Skeletal muscle tissue (tissue), 4 donors: Measurements from ENCODE around the gene ARID1B. TPM values are rescaled to one million over a fixed set of nuclear protein-coding genes. Genes with fewer than 3 reads are reported as not detected.
A peak's percentile ranks its signal among the peaks of the same experiment; 100 is the strongest.

Source experiments
- H3K27ac ChIP-seq: one replicate; pipeline ENCODE4 v1.7.0; 2013; ENCODE audit warnings: mild to moderate bottlenecking, low read depth, low read length, inconsistent platforms
- H3K27me3 ChIP-seq, 3 donors: one replicate each; pipeline ENCODE4 v1.7.0; 2013; ENCODE audit warnings: low read length in 3 of 3; ENCODE audit not compliant: control insufficient read depth in 3 of 3, insufficient read depth in 3 of 3
- H3K36me3 ChIP-seq, 3 donors: one replicate each; pipeline ENCODE4 v1.7.0; 2013; ENCODE audit warnings: low read length in 3 of 3; ENCODE audit not compliant: control insufficient read depth in 3 of 3, insufficient read depth in 3 of 3
- H3K4me1 ChIP-seq, 3 donors: one replicate each; pipeline ENCODE4 v1.7.0; 2013; ENCODE audit warnings: low read length in 3 of 3, mild to moderate bottlenecking in 3 of 3; ENCODE audit not compliant: control insufficient read depth in 3 of 3, insufficient read depth in 3 of 3
- H3K4me3 ChIP-seq, 3 donors: one replicate each; pipeline ENCODE4 v1.7.0; 2013; ENCODE audit warnings: low read length in 3 of 3
- H3K9ac ChIP-seq, 3 donors: one replicate each; pipeline ENCODE4 v1.7.0; 2013; ENCODE audit warnings: low read length in 3 of 3, mild to moderate bottlenecking in 3 of 3, moderate library complexity in 2 of 3, low read depth in 1 of 3
- H3K9me3 ChIP-seq, 3 donors: one replicate each; pipeline ENCODE4 v1.7.0; 2013; ENCODE audit warnings: low read length in 3 of 3; ENCODE audit not compliant: control insufficient read depth in 3 of 3
- total RNA-seq: library from RNA; depleted of rRNA; stranded (reverse); fragments of >200 nt; gene quantifications from one replicate; pipeline ENCODE4 v1.2.3, GENCODE V29; 2014
- donor health status: Osteomylitis.

ARID1B gene
- total RNA-seq, 1 donor from 2014 or later, result 73.6 TPM

- Histone ChIP-seq H3K27me3 (no peaks in the 10 kb centered on the region), H3K9ac (no peak overlapping the region), H3K36me3 (peaks cover 6 to 16% (median 9%) of the 10 kb centered on the region in 3 donors), H3K9me3 (no peaks in the 10 kb centered on the region), H3K4me3 (no peak overlapping the region), H3K4me1 (peaks cover 11 to 23% (median 13%) of the 10 kb centered on the region in 3 donors), H3K27ac (peak overlapping the region; percentile 44)
These were observed 392.5 kb downstream of the ARID1B start for GRCh38 chr6:157169656-157170055.

DNA sequence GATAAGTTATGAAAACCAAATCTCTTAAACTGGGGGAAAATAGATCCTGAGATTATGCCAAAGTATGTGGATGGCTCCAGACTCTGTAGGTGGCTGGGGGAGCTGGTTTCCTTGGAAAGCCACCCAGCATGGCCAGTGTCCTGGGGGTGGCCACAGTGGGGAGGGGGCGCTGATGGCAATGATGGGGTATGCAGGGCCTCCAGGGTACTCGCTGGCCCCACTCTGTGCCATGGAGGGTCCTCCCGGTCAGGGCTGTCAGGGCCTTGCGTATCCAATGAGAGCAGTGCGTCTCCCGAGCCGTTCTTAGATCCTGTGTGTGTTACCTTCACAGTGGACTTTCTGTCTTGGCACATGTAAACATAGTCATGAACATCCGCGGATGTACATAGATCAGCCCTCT, 393.4 kb downstream of the ARID1B start:
- no peak overlapping the region for H3K27ac ChIP-seq

DNA sequence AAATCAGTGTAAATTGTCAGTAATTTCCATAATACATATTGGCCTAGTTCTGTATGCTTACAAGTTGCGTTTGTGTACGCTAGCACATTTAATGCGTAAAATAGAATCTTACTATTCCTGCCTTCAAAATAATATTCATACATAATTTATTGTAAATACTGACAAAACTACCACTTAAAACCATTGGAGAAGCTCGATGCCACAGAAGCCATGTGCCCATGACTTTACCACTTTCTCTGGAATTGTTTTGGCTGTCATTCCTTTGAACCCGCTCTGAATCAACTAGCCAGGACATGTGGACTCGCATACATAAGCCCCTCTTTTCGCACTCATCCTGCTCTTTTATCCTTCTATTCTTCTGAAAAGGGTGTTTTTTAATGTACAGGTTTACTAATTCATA, 394.6 kb downstream of the ARID1B start:
- H3K27ac ChIP-seq, result no peak overlapping the region
- no peaks in the 10 kb centered on the region for H3K27me3 ChIP-seq
- H3K36me3 ChIP-seq, result peaks cover 6 to 15% (median 13%) of the 10 kb centered on the region in 3 donors
- no peak overlapping the region for H3K4me3 ChIP-seq
- H3K9ac ChIP-seq, result no peak overlapping the region
- no peaks in the 10 kb centered on the region for H3K9me3 ChIP-seq
- peaks cover 11 to 23% (median 13%) of the 10 kb centered on the region in 3 donors for H3K4me1 ChIP-seq

More for the DNA sequence above, 393.4 kb downstream of the ARID1B start:
- Histone ChIP-seq H3K27me3 (no peaks in the 10 kb centered on the region), H3K9ac (no peak overlapping the region), H3K9me3 (no peaks in the 10 kb centered on the region), H3K4me3 (no peak overlapping the region), H3K36me3 (peaks cover 6 to 16% (median 9%) of the 10 kb centered on the region in 3 donors), H3K4me1 (peaks cover 11 to 23% (median 13%) of the 10 kb centered on the region in 3 donors)

DNA sequence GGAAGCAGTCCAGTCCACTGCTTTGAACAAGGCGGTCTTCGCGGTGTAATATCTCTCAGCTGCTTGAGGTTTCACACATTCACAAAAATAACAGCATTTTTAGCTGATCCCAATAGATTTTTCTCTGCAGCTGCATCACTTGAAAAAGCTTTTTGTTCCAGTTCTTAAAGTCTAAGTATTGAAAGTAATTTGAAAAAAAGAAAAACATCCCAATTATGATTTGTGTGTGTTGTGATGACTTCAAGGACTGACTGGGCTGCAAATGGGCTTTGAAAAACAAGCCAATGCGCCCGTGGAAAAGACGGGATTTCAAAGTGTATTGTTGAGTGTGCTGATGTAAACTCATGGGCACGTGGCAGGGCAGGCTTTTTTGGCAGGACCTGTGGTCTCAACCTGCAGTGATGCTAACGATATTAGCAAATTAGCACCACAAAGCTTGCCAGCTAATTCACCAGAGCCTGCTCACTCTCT, 395.1 kb downstream of the ARID1B start:
- no peaks in the 10 kb centered on the region for H3K27me3 ChIP-seq
- no peak overlapping the region for H3K4me3 ChIP-seq
- H3K4me1 ChIP-seq, result peaks cover 11 to 23% (median 13%) of the 10 kb centered on the region in 3 donors
- H3K36me3 ChIP-seq, result peaks cover 3 to 13% (median 12%) of the 10 kb centered on the region in 3 donors
- H3K9ac ChIP-seq, result no peak overlapping the region
- no peak overlapping the region for H3K27ac ChIP-seq
- no peaks in the 10 kb centered on the region for H3K9me3 ChIP-seq

GRCh38 chr6:157172830-157173536, 395.8 kb downstream of the ARID1B start:
- peaks cover 3 to 9% (median 8%) of the 10 kb centered on the region in 3 donors for H3K36me3 ChIP-seq
- no peaks in the 10 kb centered on the region for H3K27me3 ChIP-seq
- H3K27ac ChIP-seq, result no peak overlapping the region
- no peaks in the 10 kb centered on the region for H3K9me3 ChIP-seq
- no peak overlapping the region for H3K9ac ChIP-seq
- no peak overlapping the region for H3K4me3 ChIP-seq
- H3K4me1 ChIP-seq, result peaks cover 11 to 23% (median 13%) of the 10 kb centered on the region in 3 donors

GRCh38 chr6:157173776-157174175, 396.6 kb downstream of the ARID1B start:
- Histone ChIP-seq H3K4me1 (peaks cover 11 to 20% (median 13%) of the 10 kb centered on the region in 3 donors), H3K27me3 (no peaks in the 10 kb centered on the region), H3K9ac (no peak overlapping the region), H3K27ac (no peak overlapping the region), H3K4me3 (no peak overlapping the region), H3K36me3 (peaks cover 3 to 9% (median 4%) of the 10 kb centered on the region in 3 donors), H3K9me3 (no peaks in the 10 kb centered on the region)

GRCh38 chr6:157174731-157175130, 397.6 kb downstream of the ARID1B start:
- H3K4me1 ChIP-seq, result peaks cover 5 to 11% (median 6%) of the 10 kb centered on the region in 3 donors
- H3K36me3 ChIP-seq, result peaks cover 3 to 9% (median 4%) of the 10 kb centered on the region in 3 donors
- no peaks in the 10 kb centered on the region for H3K9me3 ChIP-seq
- H3K27me3 ChIP-seq, result no peaks in the 10 kb centered on the region
- no peak overlapping the region for H3K9ac ChIP-seq
- no peak overlapping the region for H3K4me3 ChIP-seq
- no peak overlapping the region for H3K27ac ChIP-seq

DNA sequence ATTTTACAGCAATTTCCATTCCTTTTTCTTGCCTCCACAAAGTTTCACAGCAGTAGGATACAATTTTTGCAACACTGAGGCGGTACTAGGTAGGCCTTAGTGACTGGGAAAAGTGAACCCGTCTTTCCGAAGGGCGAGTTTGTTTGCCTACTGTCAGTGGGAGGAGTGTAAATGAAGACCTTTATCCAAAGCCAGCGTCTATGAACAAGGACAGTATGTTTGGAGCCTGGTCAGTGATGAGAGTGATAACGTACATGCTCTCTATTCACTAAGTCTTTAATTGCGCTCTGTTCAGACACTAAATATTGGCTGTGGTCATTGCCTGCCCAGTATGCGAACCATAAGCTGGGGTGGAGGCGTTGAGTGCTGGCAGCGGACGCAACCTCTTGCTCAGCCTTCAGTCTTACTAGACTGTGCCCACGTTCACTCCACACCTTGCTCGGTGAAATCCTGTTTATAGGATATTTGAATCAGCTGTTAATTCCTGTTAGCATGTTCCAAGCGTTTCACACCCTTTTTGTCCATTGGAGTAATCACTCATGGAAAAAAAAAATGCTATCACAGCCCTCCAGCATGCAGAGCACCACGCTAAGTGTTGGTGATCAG, 400.7 kb downstream of the ARID1B start:
- no peak overlapping the region for H3K27ac ChIP-seq

GRCh38 chr6:157181649-157182048, 404.5 kb downstream of the ARID1B start:
- Histone ChIP-seq H3K36me3 (peaks cover 26 to 37% (median 36%) of the 10 kb centered on the region in 3 donors), H3K4me1 (peaks cover 0 to 7% (median 4%) of the 10 kb centered on the region in 3 donors), H3K9me3 (no peaks in the 10 kb centered on the region), H3K27me3 (no peaks in the 10 kb centered on the region), H3K4me3 (no peak overlapping the region), H3K27ac (no peak overlapping the region), H3K9ac (no peak overlapping the region)

More for the DNA sequence above, 400.7 kb downstream of the ARID1B start:
- Histone ChIP-seq H3K27me3 (no peaks in the 10 kb centered on the region), H3K4me1 (no peaks in the 10 kb centered on the region), H3K9ac (no peak overlapping the region), H3K9me3 (no peaks in the 10 kb centered on the region), H3K4me3 (no peak overlapping the region), H3K36me3 (peaks cover 18 to 28% (median 25%) of the 10 kb centered on the region in 3 donors)
